ENCODE measurements around the gene CYP4Z1. TPM values are rescaled to one million over a fixed set of nuclear protein-coding genes. Genes with fewer than 3 reads are reported as not detected.

Gene CYP4Z1
- total RNA-seq (2022; extraction: Qiagen RNA extraction; ENCODE audit: low read depth) = not detected in 5 replicates

GRCh38 chr1:47067097-47067594 lies at the start of gene CYP4Z1:
TSS of gene CYP4Z1 (plus strand) at chr1:47067231. CDS start at chr1:47067491, 260 bp downstream.

GRCh38 chr1:47023268-47024140 lies 43.5 kb upstream of the CYP4Z1 start, which contains the start of gene CYP4X1:
TSS of gene CYP4X1 (plus strand) at chr1:47023669. CDS start at chr1:47023818, 149 bp downstream.

GRCh38 chr1:47137198-47137597 lies 70.2 kb downstream of the CYP4Z1 start, which contains the start of gene CYP4A22:
TSS of gene CYP4A22 (plus strand) at chr1:47137441. CDS start at chr1:47137486, 45 bp downstream.

Other genes with a start within 250 kb of the CYP4Z1 start
- not detected in 5 replicates for gene CYP4A11, start 125.8 kb upstream of the CYP4Z1 start, total RNA-seq (2022; extraction: Qiagen RNA extraction; ENCODE audit: low read depth)
- gene CYP4X1, start 43.6 kb upstream of the CYP4Z1 start, total RNA-seq (2022; extraction: Qiagen RNA extraction; ENCODE audit: low read depth) = 0.07 to 0.08 TPM in 2 of 5 replicates, not detected in the others
- gene CYP4A22, start 70.2 kb downstream of the CYP4Z1 start, total RNA-seq (2022; extraction: Qiagen RNA extraction; ENCODE audit: low read depth) = not detected in 5 replicates
- 5.3 to 10.5 TPM (median 7.8 TPM) in 5 replicates for gene PDZK1IP1, start 122.8 kb downstream of the CYP4Z1 start, total RNA-seq (2022; extraction: Qiagen RNA extraction; ENCODE audit: low read depth)
- 0.03 TPM in 1 of 5 replicates, not detected in the others for gene TAL1, start 165.0 kb downstream of the CYP4Z1 start, total RNA-seq (2022; extraction: Qiagen RNA extraction; ENCODE audit: low read depth)
- gene STIL, start 246.9 kb downstream of the CYP4Z1 start, total RNA-seq (2022; extraction: Qiagen RNA extraction; ENCODE audit: low read depth) = 8.0 to 11.0 TPM (median 10.6 TPM) in 5 replicates